Measurements from ENCODE around the gene GRIK1.

GRIK1 gene

DNA sequence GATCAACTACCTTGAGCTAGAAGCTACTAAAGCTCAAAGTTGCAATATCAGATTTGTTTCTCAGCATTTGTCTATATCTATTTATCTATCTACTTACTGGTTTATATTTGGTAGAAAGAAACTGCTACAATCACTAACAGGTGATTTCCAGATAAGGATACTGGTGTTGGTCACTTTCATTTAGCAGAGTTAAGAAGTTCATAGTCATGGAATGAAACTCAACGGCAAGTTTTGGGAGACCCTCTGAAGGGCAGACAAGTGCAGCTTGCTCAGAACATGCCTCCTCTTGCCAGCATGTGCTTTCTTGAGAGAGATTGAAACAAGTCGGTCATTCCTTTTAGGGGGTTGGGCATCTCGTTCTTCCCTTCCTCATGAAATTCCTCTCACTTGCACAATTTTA, 296.5 kb downstream of the GRIK1 start:
- Histone ChIP-seq H3K4me3 (ENCODE audit: low read depth, low read length) (no peak overlapping the region), H3K4me1 (ENCODE audit: control insufficient read depth, insufficient read depth, low read length) (no peaks in the 10 kb centered on the region), H3K36me3 (ENCODE audit: control insufficient read depth in 2 of 2, insufficient read depth in 1 of 2, low read length in 2 of 2) (no peaks in the 10 kb centered on the region), H3K9me3 (ENCODE audit: control insufficient read depth, insufficient read depth, low read depth, low read length) (no peaks in the 10 kb centered on the region), H3K27ac (ENCODE audit: extremely low read depth, low read depth, low read length) (no peak overlapping the region)
- POLR2A ChIA-PET = no interaction called here
- no peak for TF ChIP-seq BCL11B (tag by site-specific recombination; IDR thresholded peaks at IDR 0.05; ENCODE audit: low read depth)
- TF ChIP-seq, protein P1, sequence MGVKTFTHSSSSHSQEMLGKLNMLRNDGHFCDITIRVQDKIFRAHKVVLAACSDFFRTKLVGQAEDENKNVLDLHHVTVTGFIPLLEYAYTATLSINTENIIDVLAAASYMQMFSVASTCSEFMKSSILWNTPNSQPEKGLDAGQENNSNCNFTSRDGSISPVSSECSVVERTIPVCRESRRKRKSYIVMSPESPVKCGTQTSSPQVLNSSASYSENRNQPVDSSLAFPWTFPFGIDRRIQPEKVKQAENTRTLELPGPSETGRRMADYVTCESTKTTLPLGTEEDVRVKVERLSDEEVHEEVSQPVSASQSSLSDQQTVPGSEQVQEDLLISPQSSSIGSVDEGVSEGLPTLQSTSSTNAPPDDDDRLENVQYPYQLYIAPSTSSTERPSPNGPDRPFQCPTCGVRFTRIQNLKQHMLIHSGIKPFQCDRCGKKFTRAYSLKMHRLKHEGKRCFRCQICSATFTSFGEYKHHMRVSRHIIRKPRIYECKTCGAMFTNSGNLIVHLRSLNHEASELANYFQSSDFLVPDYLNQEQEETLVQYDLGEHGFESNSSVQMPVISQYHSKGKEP (tag by site-specific recombination; IDR thresholded peaks at IDR 0.05) = no peak
- TF ChIP-seq ZNF426 (tag by site-specific recombination; IDR thresholded peaks at IDR 0.05) = no peak
- TF ChIP-seq ZNF221 (tag by site-specific recombination; IDR thresholded peaks at IDR 0.05; ENCODE audit: borderline replicate concordance) = no peak
- TF ChIP-seq ZNF692 (tag by site-specific recombination; IDR thresholded peaks at IDR 0.05) = no peak
- no peak for TF ChIP-seq ZNF433 (tag by site-specific recombination; IDR thresholded peaks at IDR 0.05; ENCODE audit: low read depth)
- TF ChIP-seq KLF1 (tag by site-specific recombination; IDR thresholded peaks at IDR 0.05) = no peak
- no peak for TF ChIP-seq GFI1B (tag by site-specific recombination; IDR thresholded peaks at IDR 0.05)
- TF ChIP-seq ZNF747 (tag by site-specific recombination; IDR thresholded peaks at IDR 0.05) = no peak
- TF ChIP-seq, protein P2, sequence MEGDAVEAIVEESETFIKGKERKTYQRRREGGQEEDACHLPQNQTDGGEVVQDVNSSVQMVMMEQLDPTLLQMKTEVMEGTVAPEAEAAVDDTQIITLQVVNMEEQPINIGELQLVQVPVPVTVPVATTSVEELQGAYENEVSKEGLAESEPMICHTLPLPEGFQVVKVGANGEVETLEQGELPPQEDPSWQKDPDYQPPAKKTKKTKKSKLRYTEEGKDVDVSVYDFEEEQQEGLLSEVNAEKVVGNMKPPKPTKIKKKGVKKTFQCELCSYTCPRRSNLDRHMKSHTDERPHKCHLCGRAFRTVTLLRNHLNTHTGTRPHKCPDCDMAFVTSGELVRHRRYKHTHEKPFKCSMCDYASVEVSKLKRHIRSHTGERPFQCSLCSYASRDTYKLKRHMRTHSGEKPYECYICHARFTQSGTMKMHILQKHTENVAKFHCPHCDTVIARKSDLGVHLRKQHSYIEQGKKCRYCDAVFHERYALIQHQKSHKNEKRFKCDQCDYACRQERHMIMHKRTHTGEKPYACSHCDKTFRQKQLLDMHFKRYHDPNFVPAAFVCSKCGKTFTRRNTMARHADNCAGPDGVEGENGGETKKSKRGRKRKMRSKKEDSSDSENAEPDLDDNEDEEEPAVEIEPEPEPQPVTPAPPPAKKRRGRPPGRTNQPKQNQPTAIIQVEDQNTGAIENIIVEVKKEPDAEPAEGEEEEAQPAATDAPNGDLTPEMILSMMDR (tag by site-specific recombination; IDR thresholded peaks at IDR 0.05) = no peak
- TF ChIP-seq HOXC10 (CRISPR knock-in tag; IDR thresholded peaks at IDR 0.05) = no peak
- no peak for TF ChIP-seq PRDM1 (tag by site-specific recombination; IDR thresholded peaks at IDR 0.05)
- TF ChIP-seq ZNF596 (tag by site-specific recombination; IDR thresholded peaks at IDR 0.05) = no peak
- TF ChIP-seq ZNF76 (tag by site-specific recombination; IDR thresholded peaks at IDR 0.05; ENCODE audit: borderline replicate concordance, low read depth) = no peak
- no peak for TF ChIP-seq ZBTB8A (tag by site-specific recombination; IDR thresholded peaks at IDR 0.05)
- no peak for TF ChIP-seq ZNF791 (tag by site-specific recombination; IDR thresholded peaks at IDR 0.05)
- TF ChIP-seq, protein P3, sequence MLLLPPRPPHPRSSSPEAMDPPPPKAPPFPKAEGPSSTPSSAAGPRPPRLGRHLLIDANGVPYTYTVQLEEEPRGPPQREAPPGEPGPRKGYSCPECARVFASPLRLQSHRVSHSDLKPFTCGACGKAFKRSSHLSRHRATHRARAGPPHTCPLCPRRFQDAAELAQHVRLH (tag by site-specific recombination; IDR thresholded peaks at IDR 0.05) = no peak
- TF ChIP-seq ZNF10 (tag by site-specific recombination; IDR thresholded peaks at IDR 0.05) = no peak
- CTCF ChIA-PET = no interaction called here

DNA sequence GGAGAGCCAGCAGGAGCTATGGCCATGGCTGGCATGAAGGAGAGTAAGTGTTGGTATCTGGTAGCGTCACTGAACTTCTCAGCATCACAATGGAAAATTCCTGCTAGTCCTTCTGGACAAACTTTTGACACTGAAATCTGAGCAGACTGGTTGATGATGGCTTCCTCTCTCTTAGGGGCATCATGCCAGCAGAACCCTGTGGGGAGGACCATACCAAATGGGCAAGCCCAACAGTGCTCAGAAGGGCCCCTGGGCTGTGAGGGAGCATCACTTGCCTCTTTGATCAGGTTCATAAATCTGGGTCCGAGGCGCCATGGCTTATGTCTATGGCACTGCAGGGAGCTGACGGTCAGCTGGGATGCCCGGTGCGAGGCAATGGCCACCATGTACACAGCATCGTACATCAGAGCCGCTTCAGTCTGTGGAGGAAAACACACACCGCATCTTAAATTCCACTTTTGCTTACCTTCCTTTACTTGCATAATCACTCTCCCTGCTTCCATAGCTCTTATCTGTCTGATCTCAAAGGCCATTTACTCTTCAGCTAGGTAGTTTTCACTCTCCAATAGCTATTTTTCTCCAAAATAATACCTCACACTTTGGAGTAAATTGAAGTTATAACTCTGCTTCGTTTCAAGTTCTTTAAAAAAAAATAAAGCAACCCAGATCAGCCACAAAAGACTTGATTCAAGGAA, 297.1 kb downstream of the GRIK1 start:
- H3K4me1 ChIP-seq (ENCODE audit: control insufficient read depth, insufficient read depth, low read length) = no peaks in the 10 kb centered on the region
- no peak overlapping the region for H3K27ac ChIP-seq (ENCODE audit: extremely low read depth, low read depth, low read length)
- ChIA-PET POLR2A (no interaction called here), CTCF (no interaction called here)
- H3K36me3 ChIP-seq (ENCODE audit: control insufficient read depth in 2 of 2, insufficient read depth in 1 of 2, low read length in 2 of 2) = no peaks in the 10 kb centered on the region
- H3K9me3 ChIP-seq (ENCODE audit: control insufficient read depth, insufficient read depth, low read depth, low read length) = no peaks in the 10 kb centered on the region
- H3K4me3 ChIP-seq (ENCODE audit: low read depth, low read length) = no peak overlapping the region
- TF ChIP-seq ZNF560 (tag by site-specific recombination; IDR thresholded peaks at IDR 0.05; ENCODE audit: borderline replicate concordance) = no peak
- no peak for TF ChIP-seq EGR2 (tag by site-specific recombination; IDR thresholded peaks at IDR 0.05; ENCODE audit: low read depth)
- TF ChIP-seq ZNF670 (tag by site-specific recombination; IDR thresholded peaks at IDR 0.05; ENCODE audit: low read depth) = no peak
- TF ChIP-seq ZNF660 (tag by site-specific recombination; IDR thresholded peaks at IDR 0.05) = no peak
- no peak for TF ChIP-seq ZNF623 (tag by site-specific recombination; IDR thresholded peaks at IDR 0.05)
- TF ChIP-seq, protein P4, sequence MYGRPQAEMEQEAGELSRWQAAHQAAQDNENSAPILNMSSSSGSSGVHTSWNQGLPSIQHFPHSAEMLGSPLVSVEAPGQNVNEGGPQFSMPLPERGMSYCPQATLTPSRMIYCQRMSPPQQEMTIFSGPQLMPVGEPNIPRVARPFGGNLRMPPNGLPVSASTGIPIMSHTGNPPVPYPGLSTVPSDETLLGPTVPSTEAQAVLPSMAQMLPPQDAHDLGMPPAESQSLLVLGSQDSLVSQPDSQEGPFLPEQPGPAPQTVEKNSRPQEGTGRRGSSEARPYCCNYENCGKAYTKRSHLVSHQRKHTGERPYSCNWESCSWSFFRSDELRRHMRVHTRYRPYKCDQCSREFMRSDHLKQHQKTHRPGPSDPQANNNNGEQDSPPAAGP (tag by site-specific recombination; IDR thresholded peaks at IDR 0.05) = no peak
- no peak for TF ChIP-seq ZNF558 (tag by site-specific recombination; IDR thresholded peaks at IDR 0.05)
- TF ChIP-seq, protein P5, sequence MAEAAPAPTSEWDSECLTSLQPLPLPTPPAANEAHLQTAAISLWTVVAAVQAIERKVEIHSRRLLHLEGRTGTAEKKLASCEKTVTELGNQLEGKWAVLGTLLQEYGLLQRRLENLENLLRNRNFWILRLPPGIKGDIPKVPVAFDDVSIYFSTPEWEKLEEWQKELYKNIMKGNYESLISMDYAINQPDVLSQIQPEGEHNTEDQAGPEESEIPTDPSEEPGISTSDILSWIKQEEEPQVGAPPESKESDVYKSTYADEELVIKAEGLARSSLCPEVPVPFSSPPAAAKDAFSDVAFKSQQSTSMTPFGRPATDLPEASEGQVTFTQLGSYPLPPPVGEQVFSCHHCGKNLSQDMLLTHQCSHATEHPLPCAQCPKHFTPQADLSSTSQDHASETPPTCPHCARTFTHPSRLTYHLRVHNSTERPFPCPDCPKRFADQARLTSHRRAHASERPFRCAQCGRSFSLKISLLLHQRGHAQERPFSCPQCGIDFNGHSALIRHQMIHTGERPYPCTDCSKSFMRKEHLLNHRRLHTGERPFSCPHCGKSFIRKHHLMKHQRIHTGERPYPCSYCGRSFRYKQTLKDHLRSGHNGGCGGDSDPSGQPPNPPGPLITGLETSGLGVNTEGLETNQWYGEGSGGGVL (tag by site-specific recombination; IDR thresholded peaks at IDR 0.05) = no peak
- TF ChIP-seq ZNF626 (tag by site-specific recombination; IDR thresholded peaks at IDR 0.05) = no peak
